ENCODE measurements around the gene GRAMD2B.

GRAMD2B gene

DNA sequence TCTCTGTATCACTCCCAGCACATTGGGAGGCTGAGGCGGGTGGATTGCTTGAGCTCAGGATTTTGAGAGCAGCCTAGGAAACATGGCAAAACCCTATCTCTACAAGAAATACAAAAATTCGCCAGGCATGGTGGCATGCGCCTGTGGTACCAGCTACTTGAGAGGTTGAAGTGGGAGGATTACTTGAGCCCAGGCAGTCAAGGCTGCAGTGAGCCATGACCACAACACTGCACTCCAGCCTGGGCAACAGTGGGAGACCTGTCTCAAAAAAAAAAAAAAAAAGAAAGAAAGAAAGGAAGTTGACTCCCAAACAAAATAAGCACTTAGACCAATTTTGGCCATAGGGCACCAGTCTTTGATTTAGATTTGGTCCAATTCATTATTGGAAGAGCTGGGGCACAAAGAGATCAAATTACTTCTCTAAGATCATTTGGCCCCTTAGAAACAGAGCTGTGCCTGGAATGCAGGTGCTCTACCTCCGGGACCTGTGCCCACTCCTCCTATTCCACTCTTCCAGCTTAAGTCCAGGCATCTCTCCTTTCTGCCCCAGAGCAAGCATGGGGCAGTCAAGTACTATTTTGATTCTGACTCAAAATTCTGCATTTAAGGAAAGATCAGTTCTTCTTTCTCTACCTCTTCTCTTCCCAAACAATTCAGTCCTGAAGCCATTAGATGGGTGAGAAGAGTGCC, 112.8 kb downstream of the GRAMD2B start:
- no peak for DNase-seq (ENCODE audit: low read depth in 4 of 4, low spot score in 1 of 4)

DNA sequence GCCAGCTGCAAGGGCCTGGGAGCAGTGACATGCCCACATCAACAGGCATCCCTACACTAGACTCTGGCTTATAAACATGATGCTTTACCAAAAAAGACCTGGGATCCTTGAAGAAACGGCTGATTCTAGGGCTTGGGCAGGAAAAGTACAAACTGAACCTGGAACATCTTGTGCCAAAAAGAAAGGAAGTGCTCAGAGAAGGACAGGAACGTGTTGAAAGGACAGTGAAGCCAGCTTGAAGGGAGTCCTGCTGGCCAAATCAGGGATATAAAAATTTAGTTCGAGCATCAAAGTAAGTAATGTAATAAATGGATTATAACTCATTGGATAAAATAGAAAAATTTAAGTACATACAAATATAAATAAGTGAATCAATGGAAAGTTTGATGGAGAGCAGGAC, 113.7 kb downstream of the GRAMD2B start:
- no peak for DNase-seq (ENCODE audit: low read depth in 4 of 4, low spot score in 1 of 4)

DNA sequence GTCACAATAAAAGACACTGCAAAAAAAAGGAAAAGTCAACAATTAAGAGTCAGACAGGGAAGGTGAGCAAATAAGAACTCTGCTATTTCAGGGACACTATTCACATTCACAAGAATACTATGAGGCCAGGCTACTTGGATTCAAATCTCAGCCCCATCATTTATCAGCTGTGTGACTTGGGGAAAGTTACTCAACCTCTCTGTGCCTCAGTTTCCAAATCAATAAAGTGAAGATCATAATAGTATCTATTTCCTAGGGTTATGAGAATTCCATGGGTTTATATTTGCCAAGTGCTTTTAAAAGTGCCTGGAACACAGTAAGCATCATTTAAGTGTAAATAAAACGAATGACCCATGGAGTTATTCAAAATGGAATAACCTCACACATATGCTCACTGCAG, 115.4 kb downstream of the GRAMD2B start:
- DNase-seq (ENCODE audit: low read depth in 4 of 4, low spot score in 1 of 4): no peak

DNA sequence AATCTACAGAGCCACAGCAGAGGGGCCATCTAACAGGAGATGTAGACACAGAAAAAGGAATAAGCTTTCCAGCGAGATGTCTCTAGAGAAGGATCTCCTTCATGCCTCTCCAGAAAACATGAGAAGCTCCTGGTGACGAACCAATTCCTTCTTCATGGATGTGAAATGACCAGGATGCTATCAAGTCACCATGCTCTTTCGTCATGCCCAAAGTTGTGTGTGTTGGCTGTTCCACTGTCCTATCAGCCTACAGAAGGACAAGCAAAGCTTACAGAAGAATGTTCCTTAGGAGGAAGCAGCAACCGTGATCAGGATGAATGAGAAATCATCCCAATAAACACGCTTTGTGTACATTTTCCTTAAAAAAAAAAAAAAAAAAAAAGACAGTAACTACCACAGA, 117.4 kb downstream of the GRAMD2B start:
- no peak for DNase-seq (ENCODE audit: low read depth in 4 of 4, low spot score in 1 of 4)

DNA sequence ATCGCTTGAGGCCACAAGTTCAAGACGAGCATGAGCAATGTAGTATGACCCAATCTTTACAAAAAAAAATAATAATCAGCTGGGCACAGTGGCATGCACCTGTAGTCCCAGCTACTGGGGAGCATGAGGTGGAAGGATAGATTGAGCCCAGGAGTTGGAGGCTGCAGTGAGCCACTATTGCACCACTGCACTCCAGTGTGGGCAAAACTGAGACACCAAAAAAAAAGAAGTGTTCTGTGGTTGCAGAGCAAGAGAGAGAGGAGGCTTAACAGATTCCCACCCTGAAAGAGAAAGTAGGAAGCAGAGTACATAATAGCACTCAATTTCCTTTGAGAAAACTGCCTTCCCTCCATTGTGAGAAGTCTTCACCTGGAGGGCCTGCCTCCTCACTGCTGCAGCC, 119.2 kb downstream of the GRAMD2B start:
- DNase-seq (ENCODE audit: low read depth in 4 of 4, low spot score in 1 of 4): no peak

DNA sequence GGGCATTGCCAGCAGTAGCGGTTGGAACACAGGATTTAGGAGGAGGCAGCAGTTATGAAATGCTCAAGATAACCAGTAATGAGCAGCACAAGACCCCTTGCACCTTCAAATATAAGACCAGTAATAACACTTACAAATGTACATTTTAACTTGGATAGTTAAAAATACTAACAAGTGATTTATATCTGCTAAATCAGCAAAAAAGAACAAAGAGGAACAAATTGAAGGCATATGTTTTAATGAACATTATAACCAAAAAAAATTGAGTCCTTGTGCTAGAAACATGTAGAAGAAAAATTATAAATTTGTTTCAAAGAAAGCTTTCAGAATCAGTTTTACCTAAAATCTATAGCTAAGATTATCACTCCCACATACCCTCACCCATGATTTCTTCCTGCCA, 119.8 kb downstream of the GRAMD2B start:
- no peak for DNase-seq (ENCODE audit: low read depth in 4 of 4, low spot score in 1 of 4)

DNA sequence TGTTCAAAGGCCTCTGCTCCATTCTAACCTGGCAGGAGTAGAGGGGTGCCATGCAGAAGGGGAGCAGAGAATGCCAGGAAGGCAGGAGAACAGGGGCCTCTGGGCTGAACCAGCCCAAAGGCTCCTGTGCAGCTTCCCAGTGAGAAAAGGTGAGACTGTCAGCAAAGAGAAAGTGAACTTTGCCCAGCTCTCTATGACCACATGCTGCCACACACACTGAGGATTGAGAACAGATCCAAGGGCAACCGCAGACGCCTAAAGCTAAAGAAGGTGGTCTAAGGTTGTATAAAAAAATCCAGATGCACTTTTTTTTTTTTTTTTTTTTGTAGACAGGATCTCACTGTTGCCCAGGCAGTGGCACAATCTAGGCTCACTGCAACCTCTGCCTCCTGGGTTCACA, 120.5 kb downstream of the GRAMD2B start:
- no peak for DNase-seq (ENCODE audit: low read depth in 4 of 4, low spot score in 1 of 4)

Data from stimulated activated CD4-positive, alpha-beta T cell treated with anti-CD3 and anti-CD28 coated beads, Interleukin-1b, Interleukin-23, amount 100 ng/mL, for 24 hours (primary cell).